ENCODE data around the gene GLRA2.
"Not testable (repeated sequence)": the region's sequence is repeated elsewhere in the genome, so short reads cannot be mapped to it uniquely, and the experiment has no call there.

GLRA2 gene

GRCh38 chrX:14590693-14591424 lies 61.5 kb downstream of the GLRA2 start:
- H3K4me3 ChIP-seq (ENCODE audit: low read depth, low read length), result no peak overlapping the region
- TF ChIP-seq CTCF (conservative IDR thresholded peaks at IDR 0.05; ENCODE audit: low read depth, low read length), result no peak
- DNase-seq (ENCODE audit: low read depth), result no peak

- no peak overlapping the region for H3K4me3 ChIP-seq (ENCODE audit: low read depth, low read length)
- no peak for TF ChIP-seq CTCF (conservative IDR thresholded peaks at IDR 0.05; ENCODE audit: low read depth, low read length)
- DNase-seq (ENCODE audit: low read depth), result no peak
Measured at GRCh38 chrX:14591976-14592375, 62.6 kb downstream of the GLRA2 start.

- no peak for TF ChIP-seq CTCF (conservative IDR thresholded peaks at IDR 0.05; ENCODE audit: low read depth, low read length)
- H3K4me3 ChIP-seq (ENCODE audit: low read depth, low read length), result no peak overlapping the region
- no peak for DNase-seq (ENCODE audit: low read depth)
Measured at GRCh38 chrX:14594521-14594920, 65.2 kb downstream of the GLRA2 start.

GRCh38 chrX:14598330-14598729 lies 69.0 kb downstream of the GLRA2 start:
- no peak for DNase-seq (ENCODE audit: low read depth)
- no peak for TF ChIP-seq CTCF (conservative IDR thresholded peaks at IDR 0.05; ENCODE audit: low read depth, low read length)
- no peak overlapping the region for H3K4me3 ChIP-seq (ENCODE audit: low read depth, low read length)

GRCh38 chrX:14607446-14607985 lies 78.2 kb downstream of the GLRA2 start:
- DNase-seq (ENCODE audit: low read depth), result no peak
- TF ChIP-seq CTCF (conservative IDR thresholded peaks at IDR 0.05; ENCODE audit: low read depth, low read length), result no peak
- H3K4me3 ChIP-seq (ENCODE audit: low read depth, low read length), result no peak overlapping the region

GRCh38 chrX:14612450-14612849 lies 83.1 kb downstream of the GLRA2 start:
- DNase-seq (ENCODE audit: low read depth); H3K4me3 ChIP-seq (ENCODE audit: low read depth, low read length): not testable (repeated sequence)

GRCh38 chrX:14616301-14616700 lies 87.0 kb downstream of the GLRA2 start:
- no peak for DNase-seq (ENCODE audit: low read depth)
- H3K4me3 ChIP-seq (ENCODE audit: low read depth, low read length), result no peak overlapping the region
- no peak for TF ChIP-seq CTCF (conservative IDR thresholded peaks at IDR 0.05; ENCODE audit: low read depth, low read length)

Measured in choroid plexus epithelial cell (primary cell).